Measurements from ENCODE around the gene LRRC38. TPM values are rescaled to one million over a fixed set of nuclear protein-coding genes. Genes with fewer than 3 reads are reported as not detected.

Gene LRRC38
- total RNA-seq, 1 donor from 2014 or later, result not detected

GRCh38 chr1:13498553-13498952, 15.2 kb downstream of the LRRC38 start:
- Mint-ChIP-seq H3K27ac (ENCODE audit: unreplicated experiment) (no peak overlapping the region), H3K4me1 (ENCODE audit: low read depth) (no peaks in the 10 kb centered on the region), H3K27me3 (ENCODE audit: low read depth) (no peaks in the 10 kb centered on the region), H3K9me3 (ENCODE audit: low read depth) (no peaks in the 10 kb centered on the region), H3K36me3 (ENCODE audit: low read depth) (no peaks in the 10 kb centered on the region), H3K4me3 (ENCODE audit: unreplicated experiment) (no peak overlapping the region)
- no peak for TF ChIP-seq CTCF (IDR thresholded peaks at IDR 0.05)
- DNase-seq (ENCODE audit: low spot score), result no peak

DNA sequence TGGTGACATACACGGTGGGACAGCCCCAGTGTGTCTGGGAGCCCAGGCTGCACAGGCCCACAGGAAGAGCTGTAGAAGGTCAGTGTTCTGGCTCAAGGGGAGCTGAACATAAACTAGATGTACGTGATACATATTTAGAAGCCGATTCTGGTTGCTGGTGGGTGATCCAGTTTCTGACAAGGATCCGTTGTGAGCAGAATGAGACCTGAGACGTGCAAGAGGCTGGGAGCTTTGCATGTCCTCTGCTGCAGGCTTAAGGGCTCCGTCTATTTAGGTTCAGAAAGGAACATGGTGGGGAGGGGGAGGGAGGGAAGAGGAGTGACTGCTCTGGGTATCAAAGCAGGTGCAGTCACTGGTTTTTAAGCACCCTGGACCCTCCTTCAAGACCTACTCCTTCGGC, 18.6 kb downstream of the LRRC38 start:
- H3K4me3 Mint-ChIP-seq (ENCODE audit: unreplicated experiment), result no peak overlapping the region
- TF ChIP-seq CTCF (IDR thresholded peaks at IDR 0.05), result no peak
- H3K27me3 Mint-ChIP-seq (ENCODE audit: low read depth), result no peaks in the 10 kb centered on the region
- H3K36me3 Mint-ChIP-seq (ENCODE audit: low read depth), result no peaks in the 10 kb centered on the region
- H3K9me3 Mint-ChIP-seq (ENCODE audit: low read depth), result peaks cover 4% of the 10 kb centered on the region
- no peak overlapping the region for H3K27ac Mint-ChIP-seq (ENCODE audit: unreplicated experiment)
- no peaks in the 10 kb centered on the region for H3K4me1 Mint-ChIP-seq (ENCODE audit: low read depth)
- no peak for DNase-seq (ENCODE audit: low spot score)

- no peak for TF ChIP-seq CTCF (IDR thresholded peaks at IDR 0.05)
- Mint-ChIP-seq H3K4me3 (ENCODE audit: unreplicated experiment) (no peak overlapping the region), H3K27me3 (ENCODE audit: low read depth) (no peaks in the 10 kb centered on the region), H3K27ac (ENCODE audit: unreplicated experiment) (no peak overlapping the region), H3K36me3 (ENCODE audit: low read depth) (no peaks in the 10 kb centered on the region), H3K9me3 (ENCODE audit: low read depth) (peaks cover 5% of the 10 kb centered on the region), H3K4me1 (ENCODE audit: low read depth) (no peaks in the 10 kb centered on the region)
- DNase-seq (ENCODE audit: low spot score), result no peak
Observed at GRCh38 chr1:13494712-13495111, 19.1 kb downstream of the LRRC38 start.

DNA sequence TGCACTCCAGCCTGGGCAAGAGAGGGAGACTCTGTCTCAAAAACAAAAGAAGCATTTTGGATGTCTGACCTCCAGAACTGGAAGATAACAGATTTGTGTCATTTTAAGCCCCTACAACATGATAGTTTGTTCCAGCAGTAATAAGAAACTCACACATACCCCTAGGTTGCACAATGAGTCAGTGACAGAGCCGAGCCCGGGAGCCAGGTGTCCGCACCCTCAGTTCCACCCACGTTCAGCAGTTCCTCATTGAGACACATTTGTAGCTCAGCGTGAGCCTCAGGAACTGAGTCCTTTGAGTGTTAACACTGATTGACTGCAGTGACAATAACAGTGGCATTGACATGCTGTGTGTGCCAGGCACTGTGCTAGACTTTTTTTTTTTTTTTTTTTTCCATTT, 19.8 kb downstream of the LRRC38 start:
- H3K4me3 Mint-ChIP-seq (ENCODE audit: unreplicated experiment), result no peak overlapping the region
- no peaks in the 10 kb centered on the region for H3K27me3 Mint-ChIP-seq (ENCODE audit: low read depth)
- DNase-seq (ENCODE audit: low spot score), result no peak

DNA sequence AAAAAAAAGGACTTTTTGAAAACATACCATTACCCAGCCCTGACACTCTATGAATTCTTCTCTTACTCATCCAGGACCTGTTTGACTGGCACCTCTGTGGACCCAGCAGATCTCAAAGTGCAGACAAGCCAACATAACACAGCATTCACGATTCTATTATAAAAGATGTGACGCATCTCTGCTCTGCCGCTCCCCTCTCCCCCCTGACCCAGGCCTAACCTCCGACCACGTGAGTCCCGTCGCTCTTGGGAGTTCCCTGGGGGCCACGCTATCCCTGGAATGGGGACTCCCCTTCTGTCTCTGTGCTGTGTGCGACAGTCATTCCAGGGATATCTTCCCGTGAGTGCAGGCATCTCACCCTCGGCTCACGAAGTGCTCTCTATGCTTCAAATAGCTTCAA, 21.1 kb downstream of the LRRC38 start:
- Mint-ChIP-seq H3K4me1 (ENCODE audit: low read depth) (no peaks in the 10 kb centered on the region), H3K9me3 (ENCODE audit: low read depth) (peaks cover 11% of the 10 kb centered on the region), H3K4me3 (ENCODE audit: unreplicated experiment) (no peak overlapping the region), H3K27me3 (ENCODE audit: low read depth) (no peaks in the 10 kb centered on the region), H3K27ac (ENCODE audit: unreplicated experiment) (no peak overlapping the region), H3K36me3 (ENCODE audit: low read depth) (no peaks in the 10 kb centered on the region)
- DNase-seq (ENCODE audit: low spot score), result no peak
- TF ChIP-seq CTCF (IDR thresholded peaks at IDR 0.05), result no peak

More for the DNA sequence above, 19.8 kb downstream of the LRRC38 start:
- H3K9me3 Mint-ChIP-seq (ENCODE audit: low read depth), result peaks cover 6% of the 10 kb centered on the region
- no peaks in the 10 kb centered on the region for H3K36me3 Mint-ChIP-seq (ENCODE audit: low read depth)
- H3K27ac Mint-ChIP-seq (ENCODE audit: unreplicated experiment), result no peak overlapping the region
- no peak for TF ChIP-seq CTCF (IDR thresholded peaks at IDR 0.05)
- H3K4me1 Mint-ChIP-seq (ENCODE audit: low read depth), result no peaks in the 10 kb centered on the region
